Fibroblast of upper back skin (primary cell): ENCODE measurements around the gene ALG9.
"Not testable (repeated sequence)": the region's sequence is repeated elsewhere in the genome, so short reads cannot be mapped to it uniquely, and the experiment has no call there.

Experiments
- DNase-seq: peaks from one replicate; pipeline ENCODE4 v3.0.0-alpha.2; 2013

Gene ALG9

GRCh38 chr11:111792955-111793500, 78.4 kb downstream of the ALG9 start:
- no peak for DNase-seq

DNA sequence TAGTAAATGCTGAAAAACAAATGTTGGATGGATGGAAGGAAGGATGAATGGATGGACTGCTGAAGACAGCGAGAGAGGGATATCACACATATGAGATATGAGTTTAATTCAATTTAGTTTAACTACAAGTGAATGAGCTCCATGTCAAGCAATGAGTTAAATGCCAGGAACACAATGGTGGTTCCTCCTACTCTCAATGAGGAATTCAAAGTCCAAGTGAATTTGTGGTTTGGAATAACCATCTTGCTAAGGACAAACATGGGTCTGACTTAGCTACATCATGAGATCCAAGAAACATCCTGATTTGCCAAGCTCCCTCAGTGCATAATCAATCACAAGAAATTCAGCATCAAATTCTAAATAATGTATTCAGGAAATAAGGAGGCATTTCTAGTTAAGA, 79.1 kb downstream of the ALG9 start:
- DNase-seq, result no peak

- no peak for DNase-seq
These were observed 82.9 kb downstream of the ALG9 start for GRCh38 chr11:111788464-111788863.

GRCh38 chr11:111788051-111788450, 83.3 kb downstream of the ALG9 start:
- DNase-seq, result no peak

GRCh38 chr11:111785886-111786412, 85.4 kb downstream of the ALG9 start:
- DNase-seq, result no peak

DNA sequence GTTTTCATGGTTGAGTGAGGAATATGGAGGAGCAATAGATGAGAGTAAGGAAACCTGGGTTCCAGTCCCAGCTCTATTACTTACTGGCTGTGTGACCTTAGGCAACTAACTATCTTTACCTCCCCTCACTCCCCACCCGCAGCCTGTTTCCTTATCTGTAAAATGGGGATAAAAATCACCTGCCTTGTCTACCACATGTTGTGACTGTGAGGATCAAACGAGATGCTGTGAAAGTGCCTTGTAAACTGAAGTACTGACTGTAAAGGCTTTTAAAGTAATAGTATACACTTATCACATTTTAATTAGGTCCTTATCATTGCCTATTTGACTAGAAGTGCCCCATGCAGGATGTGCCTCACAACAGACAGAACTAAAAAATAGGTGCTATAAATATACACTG, 86.3 kb downstream of the ALG9 start:
- no peak for DNase-seq

DNA sequence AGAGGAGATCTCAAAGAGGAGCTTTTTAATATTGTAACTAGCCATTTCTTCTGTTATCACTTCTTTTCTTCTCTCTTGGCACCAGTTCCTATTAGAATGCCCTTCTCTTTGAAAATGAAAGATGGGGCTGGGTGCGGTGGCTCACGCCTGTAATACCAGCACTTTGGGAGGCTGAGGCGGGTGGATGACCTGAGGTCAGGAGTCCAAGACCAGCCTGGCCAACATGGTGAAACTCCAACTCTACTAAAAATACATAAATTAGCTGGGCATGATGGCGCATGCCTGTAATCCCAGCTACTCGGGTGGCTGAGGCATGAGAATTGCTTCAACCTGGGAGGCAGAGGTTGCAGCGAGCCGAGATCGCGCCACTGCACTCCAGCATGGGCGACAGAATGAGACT, 87.1 kb downstream of the ALG9 start:
- not testable (repeated sequence) for DNase-seq

- DNase-seq, result no peak
These were observed 89.2 kb downstream of the ALG9 start for GRCh38 chr11:111782109-111782741.

GRCh38 chr11:111779118-111779517, 92.3 kb downstream of the ALG9 start:
- DNase-seq, result no peak

DNA sequence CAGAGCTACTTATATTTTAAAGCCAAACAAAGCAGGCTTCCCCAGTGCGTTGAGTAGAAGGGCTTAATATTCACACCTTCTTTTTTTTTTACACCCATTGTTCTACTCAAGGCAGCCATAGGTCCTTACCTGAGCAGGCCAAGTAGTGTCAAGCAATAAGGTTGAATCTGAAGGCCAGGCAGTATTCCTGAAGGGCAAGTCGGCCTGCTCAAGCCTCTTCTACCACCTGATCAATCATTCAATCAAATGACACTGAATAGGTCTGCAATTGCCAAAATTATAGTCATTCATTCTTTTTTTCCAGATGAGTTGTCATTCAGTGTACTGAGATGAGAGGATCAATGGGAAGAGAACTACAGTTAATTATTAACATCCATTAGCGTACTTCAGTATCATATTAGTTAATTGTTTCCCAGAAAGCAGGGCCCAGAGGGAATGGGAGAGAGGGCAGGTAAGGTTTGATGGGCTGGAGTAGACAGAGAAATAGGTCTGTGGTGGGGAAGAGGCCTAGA, 93.3 kb downstream of the ALG9 start:
- DNase-seq, result no peak

DNA sequence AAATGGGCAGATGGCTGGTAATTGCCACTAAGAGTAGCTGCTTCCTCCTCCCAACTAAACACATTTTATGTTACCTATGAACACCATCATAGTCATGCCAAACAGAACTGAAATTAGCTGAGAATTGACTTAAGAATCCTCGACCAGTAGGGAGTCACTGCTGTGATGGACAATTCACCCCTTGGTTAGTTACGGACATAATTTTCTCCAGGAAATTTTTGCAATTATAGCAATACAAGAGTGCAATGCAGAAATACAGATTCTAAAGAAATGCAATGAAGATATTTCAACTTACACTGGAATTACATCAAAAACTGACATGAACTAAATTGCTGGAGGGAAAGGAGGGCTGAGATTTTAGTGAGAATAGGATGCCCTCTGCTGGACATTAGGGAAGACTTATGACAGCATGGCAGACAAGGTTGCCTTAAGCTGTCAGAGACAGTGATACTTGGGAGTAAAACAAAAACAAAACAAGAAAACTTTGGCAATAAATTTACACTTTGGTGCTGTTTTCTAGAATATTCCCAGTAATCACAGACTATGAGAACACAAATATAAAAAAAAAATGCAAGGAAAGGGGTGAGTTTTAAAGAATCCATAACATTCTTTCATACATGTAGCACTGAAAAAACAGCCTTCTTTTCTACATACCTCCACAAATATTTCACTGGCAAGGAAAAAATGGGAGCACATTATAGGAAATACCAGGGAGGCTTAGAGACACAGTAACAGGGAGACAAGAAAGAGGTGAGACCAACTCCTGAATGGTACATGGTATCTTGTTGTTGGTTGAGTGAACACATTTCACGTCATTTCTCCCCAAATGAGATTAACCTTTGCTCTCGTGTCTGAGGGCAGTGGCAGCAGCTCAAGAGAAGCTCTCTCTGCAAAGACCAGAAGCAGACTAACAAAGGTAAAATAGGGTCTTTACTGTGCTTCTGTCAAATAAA, 94.0 kb downstream of the ALG9 start:
- peak; percentile 81 for DNase-seq

- DNase-seq, result no peak
These were observed 94.8 kb downstream of the ALG9 start for GRCh38 chr11:111776398-111777093.

DNA sequence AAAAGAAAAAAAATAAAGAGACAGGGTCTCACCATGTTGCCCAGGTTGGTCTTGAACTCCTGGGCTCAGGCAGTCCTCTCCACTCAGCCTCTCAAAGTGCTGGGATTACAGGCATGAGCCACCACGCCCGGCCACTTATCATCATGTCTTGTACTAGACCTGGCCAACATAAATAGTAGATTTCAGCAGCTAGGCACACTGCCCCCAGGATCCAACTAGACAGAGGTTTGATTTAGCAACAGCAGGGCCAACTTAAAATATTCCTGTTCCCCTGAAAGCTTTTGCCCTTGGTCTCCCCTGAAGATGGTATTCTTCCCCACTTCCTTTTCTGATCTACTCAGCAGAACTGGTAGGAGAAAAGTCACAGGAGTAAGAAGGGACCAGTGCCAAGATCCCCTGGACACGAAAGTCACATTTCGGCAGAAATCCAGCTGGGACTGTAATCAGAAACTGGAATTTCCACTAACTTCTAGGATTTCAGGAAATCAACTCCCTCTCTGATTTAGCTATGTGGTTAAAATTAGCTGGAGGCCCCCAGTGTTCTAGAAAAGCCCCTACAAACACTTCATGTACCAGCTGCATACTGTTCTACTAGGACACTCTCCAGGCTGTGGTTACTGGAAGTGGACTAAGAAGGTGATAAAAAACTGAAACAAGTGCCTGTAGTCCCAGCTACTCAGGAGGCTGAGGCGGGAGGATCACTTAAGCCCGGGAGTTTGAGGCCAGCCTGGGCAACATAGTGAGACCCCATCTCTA, 96.2 kb downstream of the ALG9 start:
- DNase-seq, result peak; percentile 17

DNA sequence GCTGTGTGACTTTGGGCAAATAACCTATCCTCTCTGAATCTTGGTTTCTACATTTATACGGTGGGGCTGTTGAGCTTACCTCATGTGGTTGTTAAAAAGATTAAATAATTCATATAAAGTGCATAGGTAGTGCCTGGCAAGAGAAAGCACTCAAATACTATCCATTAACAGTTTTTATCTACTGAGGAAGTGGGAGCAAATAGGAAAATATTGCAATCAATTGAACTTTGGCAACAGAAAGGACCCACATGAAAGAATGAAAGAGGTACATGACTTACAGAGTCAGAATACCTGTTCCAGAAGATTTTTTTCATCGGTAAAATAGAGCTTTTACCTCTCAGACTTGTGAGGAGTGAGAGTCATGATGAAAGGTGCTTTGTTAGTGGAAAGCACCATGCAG, 98.8 kb downstream of the ALG9 start:
- no peak for DNase-seq

- not testable (repeated sequence) for DNase-seq
These were observed 100.2 kb downstream of the ALG9 start for GRCh38 chr11:111771205-111771604.

GRCh38 chr11:111770581-111771134, 100.7 kb downstream of the ALG9 start:
- DNase-seq, result no peak

- no peak for DNase-seq
These were observed 104.6 kb downstream of the ALG9 start for GRCh38 chr11:111766834-111767142.

- DNase-seq, result peak; percentile 57
These were observed 105.2 kb downstream of the ALG9 start, which contains the start of gene PPP2R1B for GRCh38 chr11:111765984-111766833. PPP2R1B (minus strand) TSS chr11:111766389; CDS start chr11:111766361, 28 bp downstream.

DNA sequence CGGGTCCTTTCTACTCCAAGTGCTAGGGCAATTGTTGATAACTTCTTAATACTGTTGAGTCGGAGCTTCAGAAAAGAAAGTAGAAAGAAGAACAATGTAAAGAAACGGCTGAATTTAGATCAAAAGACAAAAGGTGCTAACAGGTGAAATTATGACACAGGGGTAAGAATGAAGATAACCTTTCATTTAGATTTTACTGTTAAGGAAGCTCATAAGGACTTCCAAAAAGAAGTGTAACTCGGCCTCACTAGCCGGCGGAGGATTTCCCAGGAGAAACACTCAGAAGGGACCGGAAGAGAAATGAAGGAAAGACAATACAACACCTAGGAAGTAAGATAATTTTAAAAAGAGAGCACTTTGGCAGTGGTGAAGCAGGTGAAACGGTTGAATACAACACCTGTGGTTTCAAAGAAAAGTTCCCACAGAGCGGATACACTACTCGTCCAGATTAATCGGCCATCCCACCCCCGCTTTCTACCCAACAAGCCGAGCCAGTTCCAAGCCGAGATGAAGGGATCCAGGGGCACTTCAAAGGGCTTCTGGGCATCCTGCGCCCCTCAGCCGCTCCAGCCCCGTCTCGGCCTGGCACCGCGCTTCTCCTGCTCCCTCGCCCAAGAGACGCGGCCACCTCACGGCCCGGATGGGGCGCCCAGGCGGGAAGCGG, 105.9 kb downstream of the ALG9 start:
- DNase-seq, result no peak

DNA sequence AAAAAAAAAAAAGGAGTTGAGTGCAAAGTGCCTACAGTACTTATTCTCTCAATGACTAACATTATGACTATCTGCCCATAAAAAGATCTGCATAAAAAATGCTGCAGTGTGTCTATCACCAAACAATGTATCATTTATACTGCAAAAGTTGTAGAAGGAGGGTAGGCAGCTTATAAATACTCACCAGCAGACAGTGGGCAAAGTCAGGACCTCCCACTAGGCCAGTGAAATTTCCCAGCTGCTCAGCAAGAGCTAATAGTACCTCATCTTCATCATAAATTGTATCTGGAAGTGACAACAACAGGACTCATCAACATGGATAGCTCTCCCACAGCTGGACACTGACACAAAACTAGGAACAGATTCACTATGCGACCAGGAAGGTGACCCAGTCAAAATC, 106.8 kb downstream of the ALG9 start:
- peak; percentile 24 for DNase-seq
